ENCODE data around the gene SLCO4A1. TPM values are rescaled to one million over a fixed set of nuclear protein-coding genes. Genes with fewer than 3 reads are reported as not detected.

The SLCO4A1 gene
- total and polyA plus RNA-seq, 9 donors = 1.1 to 10.9 (median 3.7) TPM

DNA sequence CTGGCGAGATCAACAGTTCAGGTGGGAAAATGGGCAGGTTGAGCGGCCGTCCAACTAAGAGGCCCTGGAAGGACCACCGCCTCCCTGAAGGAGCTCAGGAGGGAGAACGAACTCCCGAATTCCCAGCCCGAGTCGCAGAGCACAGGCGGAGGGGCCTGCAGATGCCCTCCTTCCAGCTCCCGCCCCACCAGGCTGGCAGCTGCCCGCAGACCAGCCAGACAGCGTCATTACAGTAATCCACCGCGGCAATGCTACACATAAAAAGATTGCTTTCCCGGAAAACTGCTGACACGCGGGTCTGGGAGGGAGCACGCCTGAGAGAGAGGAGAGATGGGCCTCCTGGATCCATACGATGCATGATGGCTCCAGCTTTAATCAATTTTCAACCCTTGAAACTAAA is 30.5 kb upstream of the SLCO4A1 start:
- H3K27me3 ChIP-seq = no peaks in the 10 kb centered on the region
- no peaks in the 10 kb centered on the region for H3K9me3 ChIP-seq
- WGBS, 3 donors = 70 to 81% (median 71%) methylated on average over 17 to 19 of the region's 19 CpGs
- no peaks in the 10 kb centered on the region for H3K36me3 ChIP-seq
- intact Hi-C loops (cut with DNase I) = no loop called here
- no peak overlapping the region for H3K27ac ChIP-seq
- no peak for TF ChIP-seq EP300 (IDR thresholded peaks at IDR 0.05)
- TF ChIP-seq, protein P1, sequence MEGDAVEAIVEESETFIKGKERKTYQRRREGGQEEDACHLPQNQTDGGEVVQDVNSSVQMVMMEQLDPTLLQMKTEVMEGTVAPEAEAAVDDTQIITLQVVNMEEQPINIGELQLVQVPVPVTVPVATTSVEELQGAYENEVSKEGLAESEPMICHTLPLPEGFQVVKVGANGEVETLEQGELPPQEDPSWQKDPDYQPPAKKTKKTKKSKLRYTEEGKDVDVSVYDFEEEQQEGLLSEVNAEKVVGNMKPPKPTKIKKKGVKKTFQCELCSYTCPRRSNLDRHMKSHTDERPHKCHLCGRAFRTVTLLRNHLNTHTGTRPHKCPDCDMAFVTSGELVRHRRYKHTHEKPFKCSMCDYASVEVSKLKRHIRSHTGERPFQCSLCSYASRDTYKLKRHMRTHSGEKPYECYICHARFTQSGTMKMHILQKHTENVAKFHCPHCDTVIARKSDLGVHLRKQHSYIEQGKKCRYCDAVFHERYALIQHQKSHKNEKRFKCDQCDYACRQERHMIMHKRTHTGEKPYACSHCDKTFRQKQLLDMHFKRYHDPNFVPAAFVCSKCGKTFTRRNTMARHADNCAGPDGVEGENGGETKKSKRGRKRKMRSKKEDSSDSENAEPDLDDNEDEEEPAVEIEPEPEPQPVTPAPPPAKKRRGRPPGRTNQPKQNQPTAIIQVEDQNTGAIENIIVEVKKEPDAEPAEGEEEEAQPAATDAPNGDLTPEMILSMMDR (IDR thresholded peaks at IDR 0.05) = no peak
- TF ChIP-seq POLR2A (IDR thresholded peaks at IDR 0.05) = no peak
- no peak overlapping the region for H3K4me3 ChIP-seq
- H3K4me1 ChIP-seq (ENCODE audit: insufficient read depth) = no peaks in the 10 kb centered on the region
- no peak for DNase-seq

GRCh38 chr20:62614085-62614960 is 28.0 kb upstream of the SLCO4A1 start:
- no peaks in the 10 kb centered on the region for H3K36me3 ChIP-seq
- no peak for DNase-seq
- H3K27ac ChIP-seq = no peak overlapping the region
- H3K4me1 ChIP-seq (ENCODE audit: insufficient read depth) = no peaks in the 10 kb centered on the region
- intact Hi-C loops (cut with DNase I) = no loop called here
- 73 to 76% (median 74%) methylated on average over 36 of the region's 36 CpGs for WGBS, 3 donors
- H3K9me3 ChIP-seq = no peaks in the 10 kb centered on the region
- no peak overlapping the region for H3K4me3 ChIP-seq
- TF ChIP-seq POLR2A (IDR thresholded peaks at IDR 0.05) (no peak), EP300 (IDR thresholded peaks at IDR 0.05) (no peak)
- TF ChIP-seq, protein P1 (IDR thresholded peaks at IDR 0.05) = no peak
- H3K27me3 ChIP-seq = no peaks in the 10 kb centered on the region

DNA sequence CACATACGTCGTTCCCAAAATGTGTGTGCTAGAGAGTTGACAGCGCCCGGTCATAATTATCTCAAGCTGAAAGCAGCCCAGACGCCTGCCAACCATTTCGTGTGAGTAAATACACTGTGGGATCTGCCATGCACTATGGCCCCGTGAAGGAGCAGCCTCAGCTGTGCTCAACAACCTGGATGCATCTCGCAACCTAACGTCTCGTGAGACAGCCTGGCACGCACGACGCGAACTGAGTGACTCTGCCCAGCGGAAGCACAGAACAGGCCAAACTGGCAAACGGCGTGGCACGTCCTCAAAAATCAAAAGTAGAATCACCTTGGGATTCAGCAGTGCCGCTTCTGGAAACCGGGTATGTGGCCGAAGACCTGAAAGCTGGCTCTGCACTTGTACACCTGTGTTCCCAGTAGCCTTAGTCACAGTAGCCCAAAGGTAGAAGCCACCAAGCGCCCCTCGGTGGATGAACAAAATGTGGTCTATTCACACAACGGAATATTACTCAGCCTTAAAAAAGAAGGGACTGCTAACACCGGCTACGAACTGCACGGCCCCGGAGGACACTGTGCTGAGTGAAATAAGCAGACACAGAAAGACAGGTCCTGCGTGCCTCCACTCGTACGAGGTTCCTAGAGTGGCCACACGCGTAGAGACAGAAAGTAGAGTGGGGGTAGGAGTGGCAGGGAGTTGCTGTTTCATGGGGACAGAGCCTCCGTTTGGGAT is 27.2 kb upstream of the SLCO4A1 start:
- Histone ChIP-seq H3K4me1 (ENCODE audit: insufficient read depth) (no peaks in the 10 kb centered on the region), H3K9me3 (no peaks in the 10 kb centered on the region), H3K27me3 (no peaks in the 10 kb centered on the region), H3K4me3 (no peak overlapping the region), H3K27ac (no peak overlapping the region), H3K36me3 (no peaks in the 10 kb centered on the region)
- WGBS, 3 donors = 89 to 92% (median 90%) methylated on average over 34 of the region's 34 CpGs
- DNase-seq = no peak
- intact Hi-C loops (cut with DNase I) = loop anchor here in 2 of 4 donors (5.0 kb wide), 1 partner anchor 113 kb away; no protein-coding TSS in a partner anchor
- TF ChIP-seq, protein P1 (IDR thresholded peaks at IDR 0.05) = no peak
- no peak for TF ChIP-seq POLR2A (IDR thresholded peaks at IDR 0.05)
- TF ChIP-seq EP300 (IDR thresholded peaks at IDR 0.05) = no peak

- Histone ChIP-seq H3K27me3 (no peaks in the 10 kb centered on the region), H3K4me3 (no peak overlapping the region), H3K9me3 (no peaks in the 10 kb centered on the region), H3K4me1 (ENCODE audit: insufficient read depth) (no peaks in the 10 kb centered on the region), H3K36me3 (no peaks in the 10 kb centered on the region), H3K27ac (no peak overlapping the region)
- DNase-seq = no peak
- WGBS, 3 donors = 88 to 91% (median 90%) methylated on average over 12 of the region's 12 CpGs
- intact Hi-C loops (cut with DNase I) = loop anchor here in 3 of 4 donors (2.0 to 5.0 kb wide), 2 partner anchors 114 to 115 kb away; no protein-coding TSS in a partner anchor
- TF ChIP-seq EP300 (IDR thresholded peaks at IDR 0.05) = no peak
- TF ChIP-seq, protein P1 (IDR thresholded peaks at IDR 0.05) = no peak
- no peak for TF ChIP-seq POLR2A (IDR thresholded peaks at IDR 0.05)
Observed at GRCh38 chr20:62615750-62616251, 26.5 kb upstream of the SLCO4A1 start.

All from ovary (tissue), 9 donors.